HG03354 (cell line): ENCODE measurements around the gene DPH6.

Experiments used
- ATAC-seq: cut with Tn5 transposase; IDR thresholded peaks from one replicate; pipeline ENCODE4 v1.9.1; 2021; ENCODE audit warnings: mild to moderate bottlenecking; ENCODE audit not compliant: unreplicated experiment, poor library complexity, severe bottlenecking

Gene DPH6

GRCh38 chr15:35491999-35492398 lies 54.0 kb downstream of the DPH6 start:
- ATAC-seq = no peak

DNA sequence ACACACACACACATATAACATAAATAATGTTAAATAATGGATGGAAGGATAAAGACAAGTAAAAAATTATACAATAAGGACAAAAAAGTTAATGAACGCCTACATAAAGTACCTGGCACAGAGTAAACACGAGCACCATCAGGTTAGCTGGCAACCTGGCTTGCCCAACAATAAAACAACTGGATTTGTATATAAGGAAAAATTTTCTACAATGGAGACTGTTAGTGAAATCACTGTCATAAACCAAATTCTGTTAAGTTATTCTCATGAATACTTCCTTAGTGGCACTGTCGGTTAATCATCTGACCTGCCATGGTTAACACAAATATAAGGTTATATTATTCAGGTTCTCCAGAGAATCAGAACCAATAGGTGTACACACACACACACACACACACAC lies 54.8 kb downstream of the DPH6 start:
- ATAC-seq = no peak

DNA sequence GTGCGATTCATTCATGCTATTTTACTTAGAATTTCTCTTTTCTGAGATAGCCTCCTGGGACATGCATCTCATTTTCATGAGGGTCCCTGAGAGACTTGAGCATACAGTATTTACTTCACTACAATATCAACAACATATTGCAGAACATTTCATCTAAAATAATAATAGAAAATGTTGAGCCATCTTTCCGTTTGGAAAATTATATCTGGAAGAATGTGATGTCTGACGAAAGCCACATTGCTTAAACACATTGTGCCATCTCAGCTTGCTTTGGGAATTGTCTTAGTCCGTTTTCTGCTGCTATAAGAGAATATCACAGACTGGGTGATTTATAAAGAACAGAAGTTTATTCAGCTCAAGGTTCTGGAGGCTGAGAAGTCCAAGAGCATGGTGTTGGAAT lies 55.5 kb downstream of the DPH6 start:
- ATAC-seq = no peak

- no peak for ATAC-seq
These were observed 58.5 kb downstream of the DPH6 start for GRCh38 chr15:35487417-35487816.

- no peak for ATAC-seq
These were observed 59.7 kb downstream of the DPH6 start for GRCh38 chr15:35486296-35486695.

DNA sequence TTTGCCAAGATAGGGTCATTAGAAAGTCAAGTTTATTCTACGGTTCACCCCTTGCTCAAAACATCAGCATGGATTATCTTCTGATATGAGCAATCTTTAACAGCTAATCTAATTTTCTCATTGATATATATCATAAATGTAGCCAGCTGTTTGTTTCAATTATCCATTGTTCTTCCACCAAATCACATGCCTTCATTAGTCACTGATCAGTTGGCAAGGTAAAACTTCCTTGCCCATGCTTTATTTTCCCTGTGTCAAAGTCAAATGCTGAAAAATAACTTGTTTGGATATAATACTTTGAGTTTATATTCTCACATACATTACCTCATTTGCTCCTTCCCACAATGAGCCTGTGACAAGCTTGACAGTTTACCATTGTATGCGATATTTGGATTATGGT lies 60.6 kb downstream of the DPH6 start:
- ATAC-seq = no peak

- no peak for ATAC-seq
These were observed 61.6 kb downstream of the DPH6 start for GRCh38 chr15:35484231-35484945.

- no peak for ATAC-seq
These were observed 64.0 kb downstream of the DPH6 start for GRCh38 chr15:35481992-35482391.

GRCh38 chr15:35481064-35481463 lies 64.9 kb downstream of the DPH6 start:
- no peak for ATAC-seq

DNA sequence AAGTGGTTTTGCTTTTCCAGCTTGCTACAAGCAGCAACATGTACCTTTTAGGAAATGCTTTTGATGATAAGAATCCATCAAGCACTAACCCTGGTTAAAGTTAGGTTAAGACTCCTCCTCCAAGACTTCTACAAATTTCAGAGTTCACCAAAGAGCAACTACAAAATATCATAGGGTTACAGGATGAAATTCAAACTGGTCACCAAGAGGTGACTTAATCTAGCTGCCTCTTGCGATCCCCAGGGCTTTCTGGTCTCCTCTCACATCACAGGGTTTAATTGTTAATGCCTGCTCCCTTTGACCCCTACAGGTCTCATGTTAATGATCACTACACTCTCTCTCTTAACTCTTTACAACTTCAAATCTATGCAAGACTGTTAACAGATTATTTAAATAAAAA lies 66.5 kb downstream of the DPH6 start:
- no peak for ATAC-seq

- ATAC-seq = no peak
These were observed 68.4 kb downstream of the DPH6 start for GRCh38 chr15:35477312-35478262.

GRCh38 chr15:35471024-35471423 lies 74.9 kb downstream of the DPH6 start:
- no peak for ATAC-seq

DNA sequence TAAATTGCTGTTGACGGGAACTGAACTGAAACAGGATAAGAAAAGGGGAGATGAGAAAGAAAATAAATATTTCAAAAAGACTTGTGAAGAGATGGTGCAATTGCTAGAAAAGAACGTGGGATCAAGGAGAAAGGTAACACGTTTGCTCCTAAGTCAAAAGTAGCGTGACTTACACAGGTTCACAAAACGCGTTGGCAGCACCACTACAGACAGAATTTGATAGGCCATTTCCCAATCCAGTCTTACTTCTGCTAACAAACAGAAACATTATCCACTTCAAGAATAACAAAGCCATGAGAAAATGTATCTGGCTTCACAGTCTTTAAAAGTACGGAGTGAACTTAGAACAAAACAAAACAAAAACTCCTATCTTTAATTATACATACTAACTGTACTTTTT lies 75.5 kb downstream of the DPH6 start:
- no peak for ATAC-seq

GRCh38 chr15:35466476-35466875 lies 79.5 kb downstream of the DPH6 start:
- no peak for ATAC-seq

DNA sequence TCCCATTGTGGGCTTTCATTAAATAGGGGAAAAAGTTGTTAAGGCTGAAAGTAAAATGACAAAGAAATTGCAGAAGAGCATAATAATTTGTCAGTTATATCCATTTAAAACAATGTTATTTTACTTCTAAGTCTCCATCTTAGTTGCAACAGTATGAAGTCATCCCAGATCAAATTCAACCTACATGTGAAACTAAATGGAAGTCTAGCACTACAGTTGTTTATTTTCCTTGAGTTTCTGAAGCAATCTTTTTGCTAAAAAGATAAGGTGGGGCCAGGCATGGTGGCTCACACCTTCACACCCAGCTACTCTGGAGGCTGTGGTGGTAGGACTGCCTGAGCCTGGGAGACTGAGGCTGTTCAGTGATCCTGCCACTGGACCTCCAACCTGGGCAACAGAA lies 80.2 kb downstream of the DPH6 start:
- no peak for ATAC-seq

DNA sequence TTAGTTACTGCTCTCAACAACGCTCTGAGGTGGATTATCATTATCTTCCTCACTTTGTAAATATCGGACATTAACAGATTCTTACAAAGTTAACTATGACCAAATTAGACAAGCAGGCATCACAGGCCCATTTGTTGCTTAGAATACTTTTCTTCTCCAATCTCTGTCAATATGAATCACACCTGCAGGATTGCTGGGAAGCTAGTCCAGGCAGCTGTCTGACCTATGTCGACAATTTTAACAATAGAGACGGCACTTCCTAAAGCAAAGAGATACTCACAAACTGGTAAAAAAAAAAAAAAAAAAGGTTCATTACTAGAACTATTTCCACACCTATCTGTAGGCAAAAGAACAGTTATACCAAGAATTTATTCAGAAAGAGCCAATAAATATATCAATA lies 85.3 kb downstream of the DPH6 start:
- no peak for ATAC-seq

DNA sequence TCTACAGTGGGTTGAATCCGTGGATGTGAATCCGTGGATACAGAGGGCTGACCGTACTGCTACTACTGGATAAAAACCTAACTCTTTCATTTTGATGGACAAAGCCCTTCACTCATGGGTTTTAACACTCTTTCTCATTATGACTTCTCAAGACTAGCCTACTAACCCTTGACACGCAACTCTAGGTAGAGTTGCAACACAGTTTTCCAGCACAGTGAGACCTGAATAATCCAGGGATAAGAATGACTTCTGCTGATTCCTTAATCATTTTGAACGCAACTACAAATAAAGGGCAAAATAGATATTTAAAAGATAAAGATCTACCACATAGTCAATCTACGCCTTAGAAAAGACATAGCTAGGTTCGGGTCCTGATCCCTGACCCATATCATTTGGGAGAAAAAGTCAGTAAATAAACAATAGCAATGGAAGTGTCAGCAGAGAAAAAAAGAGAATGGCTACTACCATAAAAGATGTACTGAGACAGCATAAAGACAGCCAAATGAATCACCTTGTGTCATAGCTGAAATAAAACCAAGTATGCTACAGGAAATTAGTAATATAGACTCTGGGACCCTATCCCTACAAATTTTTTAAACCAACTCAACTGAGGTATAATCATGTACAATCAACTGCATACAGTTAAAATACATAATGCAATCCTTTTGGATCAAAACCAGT lies 87.6 kb downstream of the DPH6 start:
- no peak for ATAC-seq

DNA sequence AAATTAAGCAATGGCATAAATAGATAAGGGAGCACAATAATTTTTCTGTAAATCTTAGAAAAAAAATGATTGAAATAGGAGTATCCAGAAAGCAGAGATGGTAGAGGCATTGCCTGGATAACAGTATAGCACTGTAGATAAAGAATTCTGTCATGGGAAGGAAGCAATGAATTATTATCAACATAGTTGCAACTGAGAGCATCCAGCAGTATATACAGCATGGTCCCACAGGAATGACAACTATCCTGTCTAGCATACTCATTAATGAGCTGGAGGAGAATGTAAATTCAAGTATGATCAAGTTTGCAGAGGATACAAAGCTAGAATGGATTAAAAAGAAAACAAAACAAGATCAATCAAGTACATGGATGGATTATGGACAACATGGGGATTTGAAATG lies 90.8 kb downstream of the DPH6 start:
- ATAC-seq = no peak

DNA sequence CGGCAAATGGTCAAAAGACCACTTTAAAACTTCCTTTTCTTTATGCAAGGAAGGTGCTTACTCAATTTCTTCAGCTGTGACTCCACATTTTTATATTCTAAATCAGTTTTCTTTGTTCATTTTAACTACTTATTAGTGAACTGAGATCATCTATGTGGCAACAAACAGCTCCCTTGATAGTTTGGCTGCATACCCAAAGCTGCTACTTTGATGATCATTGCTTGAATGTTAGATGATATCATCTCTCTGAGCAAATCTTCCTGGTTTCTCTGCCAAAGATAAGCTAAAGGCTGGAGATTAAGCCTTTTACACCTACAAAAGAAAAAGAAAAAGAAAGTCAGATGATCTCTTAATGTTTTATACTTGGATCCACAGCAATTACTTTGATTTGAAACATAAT lies 95.5 kb downstream of the DPH6 start:
- no peak for ATAC-seq

- ATAC-seq = no peak
These were observed 97.7 kb downstream of the DPH6 start for GRCh38 chr15:35448294-35448693.

DNA sequence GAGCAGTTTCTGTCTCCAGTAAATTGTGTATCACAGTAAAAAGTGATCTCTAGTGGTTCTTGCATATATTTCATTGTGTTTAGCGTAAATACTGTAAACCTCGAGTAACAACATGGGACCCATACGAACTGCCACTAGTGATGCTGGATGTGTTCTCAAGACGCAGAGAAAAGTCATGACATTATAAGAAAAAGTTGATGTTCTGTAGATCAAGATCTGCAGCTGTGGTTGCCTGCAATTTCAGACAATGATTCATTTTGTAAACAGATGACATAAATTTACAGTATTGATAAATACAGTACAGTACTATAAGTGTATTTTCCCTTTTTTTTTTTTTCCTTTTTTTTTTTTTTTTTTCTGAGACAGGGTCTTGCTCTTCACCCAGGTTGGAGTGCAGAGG lies 100.1 kb downstream of the DPH6 start:
- no peak for ATAC-seq
